DOHH2 (cell line): Measurements from ENCODE around the gene LRRC38.
"Not testable (repeated sequence)": the region's sequence is repeated elsewhere in the genome, so short reads cannot be mapped to it uniquely, and the experiment has no call there.

Source experiments
- H3F3A ChIP-seq: fragments of 200-600 bp; sonication (generic), shearing (Covaris generic); 2 replicates; pipeline ENCODE4 v1.6.0; 2016; ENCODE audit warnings: antibody characterized with exemption, mild to moderate bottlenecking; ENCODE audit not compliant: control insufficient read depth, insufficient read depth
- H3K27ac ChIP-seq: fragments of 200-600 bp; sonication (generic); 2 replicates; pipeline ENCODE4 v1.5.1; 2014; ENCODE audit warnings: low read depth, mild to moderate bottlenecking, low read length, moderate library complexity
- H3K27me3 ChIP-seq: fragments of 200-600 bp; sonication (generic); 2 replicates; pipeline ENCODE4 v1.6.1; 2014; ENCODE audit warnings: mild to moderate bottlenecking, low read length, mixed read lengths; ENCODE audit not compliant: control insufficient read depth
- H3K36me3 ChIP-seq: fragments of 200-600 bp; sonication (generic); 2 replicates; pipeline ENCODE4 v1.6.1; 2014; ENCODE audit warnings: mild to moderate bottlenecking, low read length, moderate library complexity, mixed read lengths; ENCODE audit not compliant: control insufficient read depth
- H3K4me1 ChIP-seq: fragments of 200-600 bp; sonication (generic); 2 replicates; pipeline ENCODE4 v1.6.1; 2014; ENCODE audit warnings: mild to moderate bottlenecking, low read length, mixed read lengths; ENCODE audit not compliant: control insufficient read depth
- H3K4me2 ChIP-seq: fragments of 200-600 bp; sonication (generic); 2 replicates; pipeline ENCODE4 v1.6.0; 2014; ENCODE audit warnings: mild to moderate bottlenecking, low read length, moderate library complexity
- H3K4me3 ChIP-seq: fragments of 200-600 bp; sonication (generic); 2 replicates; pipeline ENCODE4 v1.5.1; 2014; ENCODE audit warnings: mild to moderate bottlenecking, low read length, mixed read lengths
- H3K79me2 ChIP-seq: fragments of 200-600 bp; sonication (generic); 2 replicates; pipeline ENCODE4 v1.6.1; 2014; ENCODE audit warnings: mild to moderate bottlenecking, low read length, mixed read lengths; ENCODE audit not compliant: control insufficient read depth
- H3K9me2 ChIP-seq: fragments of 200-600 bp; sonication (generic); replicated peaks from 2 replicates; pipeline ENCODE4 v1.6.1; 2014; ENCODE audit warnings: mild to moderate bottlenecking, low read length, mixed read lengths; ENCODE audit not compliant: control insufficient read depth
- H3K9me3 ChIP-seq: fragments of 200-600 bp; sonication (generic); 2 replicates; pipeline ENCODE4 v1.6.1; 2014; ENCODE audit warnings: antibody characterized with exemption, low read length, mixed read lengths; ENCODE audit not compliant: control insufficient read depth, insufficient read depth
- H4K20me1 ChIP-seq: fragments of 200-600 bp; sonication (generic); 2 replicates; pipeline ENCODE4 v1.6.0; 2014; ENCODE audit warnings: low read depth, mild to moderate bottlenecking, antibody characterized with exemption, low read length, moderate library complexity; ENCODE audit not compliant: control insufficient read depth, insufficient read depth
- CTCF ChIP-seq: fragments of 200-600 bp; sonication (generic); IDR thresholded peaks from one replicate; pipeline ENCODE4 v1.5.1; 2014; ENCODE audit warnings: antibody characterized with exemption, mild to moderate bottlenecking, low read depth, low read length; ENCODE audit not compliant: poor library complexity, severe bottlenecking
- EZH2phosphoT487 ChIP-seq: fragments of 200-600 bp; sonication (generic); IDR thresholded peaks from 2 replicates; pipeline ENCODE4 v1.6.1; 2017; ENCODE audit warnings: borderline replicate concordance, mild to moderate bottlenecking, antibody characterized with exemption, low read length, moderate library complexity, mixed read lengths

Gene LRRC38

GRCh38 chr1:13513895-13514546, at the start of gene LRRC38:
TSS of gene LRRC38 (minus strand) at chr1:13514003. CDS start at chr1:13513593, 410 bp downstream.
- Histone ChIP-seq H3K4me3 (no peak within 1 kb of the TSS), H3F3A (no peaks in the 10 kb centered on the region), H3K79me2 (no peaks in the 10 kb centered on the region), H3K4me1 (no peaks in the 10 kb centered on the region), H3K4me2 (no peak within 1 kb of the TSS), H3K27ac (no peak within 1 kb of the TSS), H3K36me3 (no peaks in the 10 kb centered on the region), H3K27me3 (peaks cover 22% of the 10 kb centered on the region; the same call in 1 of the 2 replicates), H3K9me2 (no peaks in the 10 kb centered on the region), H3K9me3 (peaks cover 2% of the 10 kb centered on the region; the same call in 1 of the 2 replicates), H4K20me1 (no peaks in the 10 kb centered on the region)
- TF ChIP-seq CTCF (no peak), EZH2phosphoT487 (no peak)

- not testable (repeated sequence) for H3F3A ChIP-seq, H3K27ac ChIP-seq, H3K4me3 ChIP-seq, H3K36me3 ChIP-seq, H3K4me1 ChIP-seq, H3K79me2 ChIP-seq, H3K4me2 ChIP-seq, H4K20me1 ChIP-seq, H3K9me2 ChIP-seq, H3K27me3 ChIP-seq, H3K9me3 ChIP-seq
Observed at GRCh38 chr1:13562981-13563380, 49.2 kb upstream of the LRRC38 start.

GRCh38 chr1:13560541-13560940, 46.7 kb upstream of the LRRC38 start:
- Histone ChIP-seq H4K20me1 (no peaks in the 10 kb centered on the region), H3K36me3 (no peaks in the 10 kb centered on the region), H3K79me2 (no peaks in the 10 kb centered on the region), H3K27ac (no peak overlapping the region), H3K4me2 (no peak overlapping the region), H3K27me3 (peaks cover 8% of the 10 kb centered on the region; the same call in 1 of the 2 replicates), H3K4me1 (no peaks in the 10 kb centered on the region), H3K4me3 (no peak overlapping the region), H3F3A (no peaks in the 10 kb centered on the region), H3K9me2 (no peaks in the 10 kb centered on the region), H3K9me3 (no peaks in the 10 kb centered on the region)
- no peak for TF ChIP-seq EZH2phosphoT487
- TF ChIP-seq CTCF, result no peak

- TF ChIP-seq EZH2phosphoT487 (no peak), CTCF (no peak)
- H3K79me2 ChIP-seq, result no peaks in the 10 kb centered on the region
Observed at GRCh38 chr1:13556224-13556764, 42.5 kb upstream of the LRRC38 start.

More at GRCh38 chr1:13556224-13556764, 42.5 kb upstream of the LRRC38 start:
- H3K36me3 ChIP-seq, result no peaks in the 10 kb centered on the region
- no peaks in the 10 kb centered on the region for H3K9me3 ChIP-seq
- H3K4me2 ChIP-seq, result no peak overlapping the region
- no peaks in the 10 kb centered on the region for H4K20me1 ChIP-seq
- H3F3A ChIP-seq, result no peaks in the 10 kb centered on the region
- no peak overlapping the region for H3K27ac ChIP-seq
- H3K27me3 ChIP-seq, result peaks cover 6% of the 10 kb centered on the region; the same call in 1 of the 2 replicates
- H3K4me1 ChIP-seq, result no peaks in the 10 kb centered on the region
- H3K4me3 ChIP-seq, result no peak overlapping the region
- no peaks in the 10 kb centered on the region for H3K9me2 ChIP-seq
